Neural progenitor cell (in vitro differentiated cells): ENCODE data around the gene DNMT1.

Experiments used
- EZH2 ChIP-seq: fragments of 200-600 bp; sonication (generic); IDR thresholded peaks from 2 replicates; pipeline ENCODE4 v1.6.1; 2017; ENCODE audit warnings: antibody characterized with exemption, mild to moderate bottlenecking, moderate library complexity
- EZH2phosphoT487 ChIP-seq: fragments of 200-600 bp; sonication (generic); IDR thresholded peaks from 2 replicates; pipeline ENCODE4 v1.6.1; 2017; ENCODE audit warnings: antibody characterized with exemption
- TF ChIP-seq, protein P1 (sequence below): fragments of 200-600 bp; sonication (generic); IDR thresholded peaks from 2 replicates; pipeline ENCODE4 v1.5.1; 2017; ENCODE audit warnings: antibody characterized with exemption, mild to moderate bottlenecking

DNA sequence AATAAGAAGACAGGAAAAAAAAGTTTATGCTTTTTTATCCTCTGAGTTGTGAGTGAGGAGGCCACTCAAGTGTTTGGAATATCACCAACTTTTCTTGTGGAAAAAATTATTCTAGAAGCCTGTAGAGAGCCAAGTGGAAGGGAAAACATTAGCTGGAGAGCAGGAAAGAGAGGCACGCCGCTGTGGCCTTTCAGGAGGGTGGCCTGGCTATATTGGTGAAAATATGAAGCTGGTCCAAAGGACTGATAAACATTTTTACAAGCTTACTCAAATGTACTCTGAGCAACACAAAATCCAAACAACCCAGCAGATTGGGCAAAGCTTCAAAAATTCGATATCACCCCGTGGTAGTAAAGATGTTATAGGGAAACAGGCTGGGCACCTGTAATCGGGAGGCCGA, 72.7 kb downstream of the DNMT1 start:
- TF ChIP-seq, protein P1, sequence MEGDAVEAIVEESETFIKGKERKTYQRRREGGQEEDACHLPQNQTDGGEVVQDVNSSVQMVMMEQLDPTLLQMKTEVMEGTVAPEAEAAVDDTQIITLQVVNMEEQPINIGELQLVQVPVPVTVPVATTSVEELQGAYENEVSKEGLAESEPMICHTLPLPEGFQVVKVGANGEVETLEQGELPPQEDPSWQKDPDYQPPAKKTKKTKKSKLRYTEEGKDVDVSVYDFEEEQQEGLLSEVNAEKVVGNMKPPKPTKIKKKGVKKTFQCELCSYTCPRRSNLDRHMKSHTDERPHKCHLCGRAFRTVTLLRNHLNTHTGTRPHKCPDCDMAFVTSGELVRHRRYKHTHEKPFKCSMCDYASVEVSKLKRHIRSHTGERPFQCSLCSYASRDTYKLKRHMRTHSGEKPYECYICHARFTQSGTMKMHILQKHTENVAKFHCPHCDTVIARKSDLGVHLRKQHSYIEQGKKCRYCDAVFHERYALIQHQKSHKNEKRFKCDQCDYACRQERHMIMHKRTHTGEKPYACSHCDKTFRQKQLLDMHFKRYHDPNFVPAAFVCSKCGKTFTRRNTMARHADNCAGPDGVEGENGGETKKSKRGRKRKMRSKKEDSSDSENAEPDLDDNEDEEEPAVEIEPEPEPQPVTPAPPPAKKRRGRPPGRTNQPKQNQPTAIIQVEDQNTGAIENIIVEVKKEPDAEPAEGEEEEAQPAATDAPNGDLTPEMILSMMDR = no peak
- no peak for TF ChIP-seq EZH2phosphoT487
- no peak for TF ChIP-seq EZH2
